Stimulated activated CD4-positive, alpha-beta T cell treated with anti-CD3 and anti-CD28 coated beads, Interleukin-15, amount 100 ng/mL, for 48 hours (primary cell): ENCODE measurements around the gene TEX2.
A peak's percentile ranks its signal among the peaks of the same experiment; 100 is the strongest.

Experiments
- DNase-seq, 2 donors: peaks; one replicate each; pipeline ENCODE4 v3.0.0-alpha.2; 2020; ENCODE audit warnings: low read depth in 2 of 2

TEX2 gene

DNA sequence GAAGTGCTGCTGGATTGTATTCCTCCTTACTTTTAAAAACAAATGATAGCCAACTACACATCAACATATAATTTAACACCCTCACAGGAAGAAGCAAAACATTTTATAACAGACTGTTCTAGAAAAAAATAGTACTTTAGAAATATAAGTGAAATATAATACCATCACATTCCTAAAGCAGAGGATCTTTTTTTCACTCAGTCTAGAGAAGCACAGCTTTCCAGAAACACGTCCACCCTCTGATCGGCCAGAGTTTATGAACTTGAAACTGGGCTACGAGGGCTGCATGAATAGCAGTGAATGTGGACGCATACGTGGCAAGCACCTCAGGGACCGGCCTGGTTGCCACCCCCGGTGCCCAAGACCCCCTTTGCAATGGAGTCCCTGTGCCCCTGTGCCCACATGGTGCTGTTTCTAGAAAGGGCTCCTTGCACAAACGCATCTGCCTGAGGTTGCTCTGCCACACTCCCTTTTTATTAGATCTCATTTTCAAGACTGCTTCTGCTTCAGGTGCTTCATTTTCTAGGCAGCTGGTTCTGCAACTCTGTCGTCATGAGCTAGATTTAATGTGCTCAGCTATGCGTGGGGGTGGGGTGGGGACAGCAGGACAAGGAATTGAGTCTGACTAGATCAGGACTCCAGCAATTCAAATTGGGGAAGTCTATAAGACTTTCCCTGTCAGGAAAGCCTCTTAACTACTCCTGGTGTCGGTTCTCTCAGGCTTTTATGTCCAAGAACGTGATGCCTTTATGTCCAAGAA, 104.0 kb downstream of the TEX2 start:
- DNase-seq = no peak

DNA sequence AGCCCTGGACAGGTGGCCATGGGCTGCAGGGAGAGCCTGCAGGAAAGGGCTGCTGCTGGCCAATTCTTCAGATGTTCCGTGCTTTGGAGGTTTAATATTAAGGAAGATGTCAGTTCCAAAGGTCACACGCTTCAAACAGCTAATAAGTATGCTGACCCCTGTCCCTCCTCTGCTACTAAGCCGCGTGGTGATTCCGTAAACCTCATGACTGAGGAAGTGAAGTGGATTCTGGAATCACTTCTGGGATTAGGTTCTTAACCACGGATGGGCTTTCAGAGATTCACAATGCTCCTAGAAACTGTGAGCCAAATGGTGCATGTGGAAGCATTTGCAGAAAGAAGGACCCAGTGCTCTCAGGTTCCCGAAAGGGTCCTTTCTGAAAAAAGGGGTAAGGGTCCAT, 104.7 kb downstream of the TEX2 start:
- DNase-seq = no peak

DNA sequence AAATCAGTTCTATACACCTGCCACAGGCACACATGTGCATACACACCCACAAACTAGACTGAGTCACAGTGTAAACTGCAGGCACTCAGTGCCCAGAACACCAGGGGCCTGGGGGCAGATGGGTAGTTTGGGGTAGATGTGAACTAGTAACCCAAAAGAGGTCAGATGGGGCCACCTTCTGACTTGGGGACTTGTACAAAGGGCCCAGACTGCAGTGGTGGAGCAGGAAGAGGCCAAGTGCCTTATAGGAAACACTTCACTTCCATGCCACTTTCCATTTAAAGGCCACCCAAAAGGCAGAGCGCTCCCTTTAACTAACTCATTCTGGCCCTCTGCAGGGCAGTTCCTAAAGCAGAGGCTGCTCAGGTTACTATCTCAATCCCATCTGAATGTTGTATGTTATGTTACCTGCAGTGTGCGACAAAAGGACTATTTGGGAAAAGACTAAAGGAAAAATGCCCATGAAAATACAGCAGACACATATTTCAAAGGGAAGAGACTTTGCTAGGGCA, 105.3 kb downstream of the TEX2 start:
- DNase-seq = no peak

DNA sequence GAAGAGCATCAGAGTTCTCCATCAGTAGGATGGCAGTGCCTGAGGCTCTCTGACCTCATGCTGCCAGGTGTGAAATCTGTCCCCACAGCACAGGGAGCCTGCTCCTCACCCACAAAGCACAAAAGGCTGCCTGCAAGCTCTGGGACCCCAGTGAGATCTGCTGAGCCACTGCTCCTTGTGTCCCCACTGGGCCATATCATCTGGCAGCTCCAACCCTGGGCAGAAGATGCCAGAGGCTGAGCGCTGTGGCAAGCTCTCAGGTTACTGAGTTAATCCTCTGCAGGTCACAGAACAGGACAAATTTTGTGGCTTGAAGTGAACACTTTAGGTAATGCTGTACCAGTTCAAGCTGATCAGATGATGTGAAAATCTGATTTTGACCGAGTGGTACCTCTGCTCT, 106.4 kb downstream of the TEX2 start:
- DNase-seq = no peak

DNA sequence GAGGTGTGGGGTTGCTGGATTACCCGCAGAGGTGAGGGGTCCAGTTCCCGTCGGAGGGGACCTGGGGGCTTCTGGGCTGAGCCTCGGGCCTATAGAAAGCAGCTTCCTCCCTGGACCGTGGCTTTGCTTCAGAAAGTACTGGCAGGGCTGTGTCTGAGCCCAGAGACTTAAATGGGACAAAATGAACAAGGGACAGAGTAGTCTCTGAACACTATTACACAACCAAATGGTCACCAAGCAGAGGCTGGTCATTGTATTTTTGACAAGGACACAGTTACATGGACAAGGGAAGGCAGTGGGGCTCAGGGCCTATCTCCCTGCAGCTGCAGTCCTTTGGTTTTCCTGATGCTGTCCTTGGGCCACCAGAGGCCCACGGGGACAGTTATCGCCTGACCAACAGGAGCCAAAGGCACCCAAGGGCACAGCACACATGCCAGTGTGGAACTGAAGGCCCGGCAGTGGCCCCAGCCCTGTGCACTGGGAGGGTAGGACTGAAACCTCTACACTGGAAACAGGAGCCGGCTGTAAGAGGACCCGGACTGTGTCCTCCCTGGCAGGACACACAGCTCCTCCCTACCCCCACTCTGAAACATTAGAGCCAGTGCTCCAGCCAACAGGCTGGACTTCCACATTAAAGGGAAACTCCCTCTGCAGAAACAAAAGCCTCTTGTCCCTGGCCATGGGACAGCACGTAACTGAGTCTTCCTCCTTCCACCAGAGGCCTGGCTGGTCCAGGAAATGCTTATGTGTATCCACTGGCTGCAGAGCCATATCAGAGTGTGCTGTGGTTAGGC, 107.1 kb downstream of the TEX2 start:
- DNase-seq = no peak

DNA sequence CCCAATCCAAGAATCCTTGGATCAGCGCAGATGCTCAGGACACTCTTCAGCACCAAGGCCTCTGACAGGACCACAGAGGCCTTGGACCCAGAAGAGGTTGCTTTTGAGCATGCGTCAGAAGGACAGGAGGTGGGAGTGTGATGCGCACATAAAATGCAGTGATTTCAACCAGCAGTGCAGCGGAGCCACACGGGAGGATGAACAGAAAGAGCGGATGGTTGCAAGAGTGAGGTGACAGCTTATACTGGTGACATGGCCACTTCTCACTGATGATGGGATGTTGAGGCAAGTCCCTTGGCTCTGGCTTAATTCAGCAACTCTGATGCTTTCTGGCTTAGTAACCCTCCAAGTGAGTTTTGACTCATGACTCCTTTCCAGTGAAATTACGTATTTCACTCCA, 107.9 kb downstream of the TEX2 start:
- DNase-seq = no peak

DNA sequence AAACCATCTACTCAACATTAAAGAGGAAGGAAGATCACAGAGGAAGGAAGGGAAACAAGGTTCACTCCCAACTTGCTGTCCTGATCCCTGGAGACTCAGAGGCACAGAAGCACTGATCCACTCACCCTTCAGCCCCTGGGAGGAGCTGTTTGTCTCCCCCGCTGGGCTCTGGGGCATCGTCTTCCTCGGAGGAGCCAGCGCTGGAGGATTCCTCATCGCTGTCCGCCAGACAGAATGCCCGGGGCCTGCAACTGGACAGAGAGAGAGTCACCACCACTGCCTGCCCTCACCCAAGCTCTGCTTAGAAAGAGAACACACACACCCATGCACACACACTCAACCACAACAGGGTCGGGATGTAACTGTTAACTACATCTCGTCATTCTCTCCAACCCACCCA, 108.3 kb downstream of the TEX2 start:
- no peak for DNase-seq

DNA sequence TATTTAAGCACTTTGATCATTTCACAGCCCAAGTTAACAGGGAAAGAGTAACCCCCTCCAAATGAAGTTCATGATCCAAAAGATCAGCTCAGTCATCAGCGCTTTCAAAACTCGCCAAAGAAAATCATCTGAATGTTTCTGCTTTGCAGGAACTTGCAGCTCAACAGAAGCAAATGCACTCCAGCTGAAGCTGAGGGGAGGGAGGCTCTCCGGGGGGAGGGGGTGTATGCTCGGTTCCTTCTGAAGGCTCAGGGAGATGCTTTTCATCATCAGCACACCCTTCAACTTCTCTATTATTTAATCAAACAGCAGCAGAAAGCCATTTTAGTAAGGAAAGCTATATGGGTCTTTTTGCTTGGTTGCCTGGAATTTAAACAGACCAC, 108.8 kb downstream of the TEX2 start:
- DNase-seq = no peak

DNA sequence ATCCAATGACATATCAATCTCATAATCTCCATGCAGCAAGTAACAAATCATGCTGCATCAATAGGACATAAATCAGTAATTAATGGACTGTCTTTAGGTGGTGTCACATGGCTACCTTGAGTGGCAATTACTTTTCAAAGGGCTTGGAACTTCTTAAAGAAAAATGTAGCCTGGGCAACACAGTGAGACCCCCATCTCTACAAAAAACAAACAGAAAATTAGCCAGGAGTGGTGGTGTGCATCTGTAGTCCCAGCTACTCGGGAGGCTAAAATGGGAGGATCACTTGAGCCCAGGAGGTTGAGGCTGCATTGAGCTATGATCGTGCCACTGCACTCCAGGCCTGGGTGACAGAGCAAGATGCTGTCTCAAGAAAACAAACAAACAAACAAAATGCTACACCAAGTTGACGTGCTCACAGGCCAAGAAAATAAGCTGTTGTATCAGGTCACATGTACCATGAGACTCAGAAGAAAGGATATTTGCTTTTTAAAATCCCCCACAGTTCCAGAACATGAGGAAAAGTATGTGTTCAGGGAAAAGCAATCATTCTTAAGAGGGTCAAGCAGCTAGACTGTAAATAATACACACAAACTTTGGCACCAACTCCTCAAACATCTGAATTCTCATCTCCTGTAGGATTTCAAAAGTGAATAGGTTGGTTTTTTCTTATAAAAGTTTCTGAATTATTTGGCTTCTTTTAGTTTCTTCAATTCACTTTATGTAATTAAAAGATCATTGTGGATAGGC, 109.3 kb downstream of the TEX2 start:
- no peak for DNase-seq

DNA sequence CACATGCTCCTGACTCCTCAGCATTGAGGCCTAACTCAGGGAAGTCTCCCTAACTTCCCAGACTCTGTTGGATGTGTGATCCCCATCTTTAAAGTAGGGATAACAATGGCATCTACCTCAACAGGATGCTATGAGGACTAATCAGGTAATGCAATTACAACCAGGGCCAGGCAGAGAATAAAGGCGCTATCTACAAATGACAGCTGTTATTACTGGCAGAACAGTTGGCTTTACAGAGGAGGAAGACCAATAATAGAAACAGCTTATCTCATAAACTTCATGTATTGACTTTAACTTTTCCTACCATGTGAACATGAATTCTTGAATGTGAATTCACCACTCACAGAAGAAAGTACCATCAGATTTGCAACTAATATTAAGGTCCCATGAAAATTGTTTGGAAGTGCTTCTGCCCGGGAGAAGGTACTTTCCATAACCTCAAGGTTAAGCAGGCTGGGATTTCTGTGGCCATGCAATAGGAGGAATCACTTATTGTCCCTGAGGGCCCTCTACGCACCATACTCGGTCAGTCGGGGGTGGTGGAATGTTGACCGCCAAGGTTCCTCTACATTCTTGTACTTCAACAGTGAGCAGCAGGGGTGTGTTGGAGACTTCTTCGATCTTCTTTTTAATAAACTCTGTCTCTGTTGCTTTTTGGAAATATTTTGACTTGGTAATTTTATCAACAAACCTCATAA, 110.5 kb downstream of the TEX2 start:
- DNase-seq = no peak

DNA sequence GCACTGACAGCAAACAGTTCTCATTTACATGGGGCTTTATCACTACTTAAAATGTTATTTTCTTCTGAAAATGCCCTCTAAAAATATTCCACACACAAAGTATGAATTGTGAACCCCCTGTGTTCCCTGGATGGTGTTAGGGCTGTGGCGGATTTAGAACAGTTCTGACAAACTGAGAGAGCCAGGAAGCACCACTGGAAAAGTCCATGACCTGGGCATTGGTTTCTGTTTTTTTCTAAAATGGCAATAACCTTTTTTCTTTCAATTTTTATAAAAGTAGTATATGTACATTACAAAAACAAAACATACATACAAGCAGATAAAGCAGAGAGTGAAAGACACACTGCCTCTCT, 112.1 kb downstream of the TEX2 start:
- no peak for DNase-seq

DNA sequence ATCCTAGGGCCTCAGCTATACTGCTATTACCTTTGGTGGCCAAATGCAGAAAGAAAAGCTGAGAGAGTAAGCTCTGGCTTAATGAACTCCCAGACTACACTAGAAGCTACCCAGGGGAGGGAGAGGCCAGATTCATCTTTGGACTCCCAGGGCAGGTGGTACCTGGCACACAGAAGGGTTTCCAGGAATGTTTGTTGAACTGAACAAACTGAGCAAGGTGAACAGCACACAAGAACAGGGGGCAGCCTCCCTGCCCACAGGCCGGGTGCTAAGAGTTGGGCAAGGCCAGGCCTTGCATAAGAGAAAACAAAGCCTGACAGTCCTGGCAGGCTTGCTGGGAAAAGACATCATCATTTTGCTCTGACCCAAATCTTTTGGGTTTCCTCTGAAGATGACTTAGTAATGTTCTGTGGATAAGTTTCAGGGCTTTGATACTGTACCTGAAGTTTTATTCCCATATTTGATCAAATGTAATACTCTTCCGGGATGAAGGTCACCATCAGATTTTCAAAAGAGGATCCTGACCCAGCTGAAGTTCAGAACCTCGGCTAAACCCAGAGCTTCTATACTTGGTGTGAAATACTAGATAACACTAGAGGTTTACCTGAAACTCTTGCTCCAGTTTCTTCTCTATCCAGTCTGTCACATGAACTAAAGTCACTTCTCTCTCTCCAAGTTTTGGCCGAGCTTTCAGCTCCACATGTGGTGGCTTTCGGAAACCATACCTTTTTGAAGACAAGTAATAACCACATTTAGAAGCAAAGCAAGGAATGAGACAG, 112.6 kb downstream of the TEX2 start:
- DNase-seq = no peak

DNA sequence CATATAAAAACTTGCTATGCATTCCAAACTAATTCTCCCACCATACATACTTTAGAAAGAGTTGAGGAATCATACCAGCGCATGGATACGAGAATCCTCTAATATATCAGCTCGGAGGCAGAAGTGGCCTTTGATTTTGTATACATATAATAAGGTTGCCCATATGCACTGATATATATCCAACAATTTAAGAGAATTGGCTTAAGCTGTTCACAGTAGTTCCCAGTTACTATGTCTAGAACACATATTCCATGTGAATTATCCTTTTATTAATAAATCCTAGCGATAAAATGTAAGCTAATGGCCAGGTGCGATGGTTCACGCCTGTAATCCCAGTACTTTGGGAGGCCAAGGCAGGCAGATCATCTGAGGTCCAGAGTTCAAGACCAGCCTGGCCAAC, 113.9 kb downstream of the TEX2 start:
- no peak for DNase-seq

DNA sequence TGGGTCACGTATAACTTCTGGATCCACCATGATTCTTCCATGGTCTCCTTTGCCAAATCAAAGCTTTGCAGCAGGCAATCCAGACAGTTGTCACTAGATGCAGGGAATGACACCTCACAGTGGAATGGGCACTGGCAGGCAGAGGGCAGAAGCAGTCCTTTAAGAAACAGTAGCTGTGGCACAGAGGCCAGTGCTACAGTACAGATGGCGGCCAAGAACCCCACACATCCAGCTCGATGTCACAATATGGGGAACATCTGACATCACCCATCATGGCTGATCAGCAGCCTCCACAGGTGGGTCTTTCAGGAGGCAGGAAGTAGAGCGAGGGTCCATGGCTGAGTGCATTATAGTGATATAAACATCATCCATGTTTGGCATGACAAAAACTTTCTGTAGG, 114.4 kb downstream of the TEX2 start:
- no peak for DNase-seq

DNA sequence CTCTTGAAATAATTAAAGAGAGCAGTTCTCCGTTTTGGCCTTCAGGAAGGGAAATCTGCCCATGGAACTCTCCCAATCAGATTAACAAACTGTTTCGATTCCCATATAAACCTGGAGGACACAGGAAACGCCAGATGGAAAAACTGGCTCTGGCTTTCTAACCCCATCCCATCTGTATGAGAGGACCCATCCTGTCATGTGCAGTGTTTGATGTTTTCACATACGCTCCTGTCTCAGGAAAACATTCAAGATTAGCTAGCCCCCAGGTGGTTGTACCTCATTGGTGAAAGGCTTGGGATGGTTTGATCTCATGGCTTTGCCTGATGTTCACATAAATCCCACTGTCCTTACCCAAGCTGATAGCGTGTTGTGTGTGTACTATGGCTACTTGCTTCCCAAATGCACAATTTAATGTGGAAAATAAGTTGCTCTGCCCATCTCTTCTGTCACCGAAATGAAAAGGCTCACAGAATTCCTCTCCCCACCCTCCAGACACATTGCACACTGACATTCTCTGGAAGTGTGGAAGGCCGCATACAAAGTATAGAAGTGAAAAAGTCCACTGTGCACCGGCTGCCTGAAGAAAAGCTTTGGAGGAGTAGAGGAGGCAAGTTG, 114.9 kb downstream of the TEX2 start:
- DNase-seq = no peak

DNA sequence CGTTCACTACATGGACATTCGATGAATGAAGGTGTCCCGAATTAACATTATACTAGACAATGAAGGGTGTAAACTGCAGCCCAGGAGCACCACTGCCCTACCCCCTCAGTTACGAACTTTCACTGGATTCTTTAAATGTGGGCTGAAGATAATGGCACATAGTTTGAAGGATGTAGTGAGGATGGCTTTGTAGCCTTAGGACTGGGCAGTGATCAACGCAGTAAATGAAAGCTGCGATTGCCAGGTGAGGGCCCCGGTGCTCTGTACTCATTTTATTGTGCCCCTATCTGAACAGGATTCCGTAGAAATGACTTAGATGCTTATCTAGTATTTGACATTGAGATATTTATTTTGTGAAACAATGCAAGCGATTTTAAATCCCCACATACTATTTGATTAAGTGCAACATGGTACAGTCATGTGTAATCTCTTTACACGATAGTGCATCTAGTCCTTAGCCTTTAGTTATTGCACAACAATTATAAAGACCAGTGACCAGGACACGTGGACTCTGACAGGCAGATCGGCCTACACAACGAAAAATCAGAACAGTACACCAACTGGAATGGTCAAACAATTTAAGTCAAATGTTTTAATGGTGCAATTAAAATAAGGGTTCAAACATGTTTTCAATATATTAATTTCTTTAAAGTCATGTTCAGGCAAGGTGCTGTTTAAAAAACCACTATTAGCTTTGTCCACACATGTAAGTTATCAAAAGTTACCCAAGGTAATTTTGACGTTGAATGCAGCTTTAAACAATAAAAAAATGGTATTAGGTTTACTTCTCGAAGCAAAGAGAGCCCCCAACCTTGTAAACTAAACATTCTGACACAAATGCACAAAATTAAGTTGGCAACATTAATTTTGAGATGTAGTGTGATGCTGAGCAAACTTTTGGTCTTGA, 115.7 kb downstream of the TEX2 start:
- no peak for DNase-seq

DNA sequence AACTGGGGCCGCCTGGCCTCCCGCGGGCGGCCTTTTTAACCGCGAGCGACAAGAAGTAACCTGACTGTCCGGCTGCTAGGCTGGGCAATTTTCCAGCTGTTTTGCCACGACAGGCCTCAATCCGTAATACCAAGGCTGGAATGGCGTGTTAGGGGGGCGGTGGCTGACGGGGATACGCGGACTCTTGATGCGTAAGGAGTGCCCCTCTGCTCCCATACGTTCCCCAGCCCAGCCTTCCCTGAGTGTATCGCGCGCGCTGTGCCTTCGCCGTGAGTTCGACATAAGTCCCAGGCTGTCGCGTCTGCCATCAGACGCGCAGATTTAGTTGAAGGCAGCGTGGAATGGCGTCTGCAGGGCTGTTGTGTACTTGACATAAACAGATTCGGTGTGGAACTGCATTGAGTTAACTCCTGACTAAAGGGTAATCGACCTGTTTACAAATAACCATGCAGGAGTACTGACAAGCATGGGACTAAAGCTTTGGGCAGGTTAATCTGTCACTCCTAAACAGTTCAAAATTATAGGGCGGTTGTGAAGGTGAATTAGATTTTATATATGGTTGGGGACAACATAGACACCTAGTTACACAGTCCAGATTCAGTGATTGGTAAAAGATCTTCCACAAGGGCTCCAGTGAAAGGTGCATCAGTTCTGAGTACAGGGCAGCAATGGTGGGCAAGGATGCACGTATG, 116.5 kb downstream of the TEX2 start:
- peak; percentile 21 to 27 for DNase-seq

DNA sequence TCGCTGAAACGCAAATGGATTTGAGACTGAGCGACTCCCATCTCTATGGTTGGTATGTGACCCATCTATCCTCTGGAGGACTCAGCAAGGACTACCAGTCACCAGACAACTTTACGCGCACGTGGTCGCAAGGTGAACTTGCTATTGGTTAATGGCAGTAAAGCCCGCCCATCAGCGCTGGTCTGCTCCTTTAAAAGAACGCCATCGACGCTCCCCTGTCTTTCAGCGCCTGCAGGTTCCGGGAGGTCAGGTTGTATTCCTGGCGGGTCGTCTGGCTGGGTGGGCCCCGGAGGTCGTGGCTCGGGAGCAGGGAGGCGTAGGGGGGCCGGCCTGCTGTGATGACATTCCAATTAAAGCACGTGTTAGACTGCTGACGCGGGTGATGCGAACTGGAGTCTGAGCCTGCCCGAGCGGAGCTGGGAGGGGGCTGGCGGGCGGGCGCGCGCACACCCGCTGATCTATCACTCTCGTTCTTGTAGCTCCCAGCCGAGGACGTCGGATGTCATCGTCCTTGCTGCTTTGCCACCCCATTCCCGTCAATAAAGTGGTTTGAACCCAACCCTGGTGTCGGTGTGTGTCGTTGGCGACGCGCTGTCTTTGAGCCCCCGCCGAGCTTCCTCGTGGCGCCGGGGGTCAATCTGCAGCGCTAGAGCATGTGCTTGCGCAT, 117.2 kb downstream of the TEX2 start:
- peak; percentile 91 to 98 for DNase-seq

DNA sequence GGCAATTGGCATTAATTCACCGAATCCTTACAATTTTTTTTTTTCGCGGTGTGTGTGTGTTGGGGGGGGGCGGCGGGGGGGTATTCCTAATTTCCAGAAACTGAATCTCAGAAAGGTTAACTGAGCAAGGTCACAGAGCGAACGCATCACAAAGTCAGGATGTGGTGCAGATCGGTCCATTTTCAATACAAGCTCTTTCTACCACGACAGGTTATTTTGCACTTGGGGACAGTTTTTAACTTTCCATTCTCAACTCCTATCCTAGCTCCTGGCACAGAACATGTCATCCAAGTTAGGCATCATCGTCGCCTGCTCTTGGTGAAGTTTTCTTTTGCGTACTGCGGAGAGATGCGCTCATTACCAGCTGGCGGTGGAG, 117.7 kb downstream of the TEX2 start:
- DNase-seq = no peak
